ENCODE data around the gene AKAP8L. TPM values are rescaled to one million over a fixed set of nuclear protein-coding genes. Genes with fewer than 3 reads are reported as not detected.
A peak's percentile ranks its signal among the peaks of the same experiment; 100 is the strongest.

The AKAP8L gene
- total and polyA plus RNA-seq, 10 of the 15 experiments (the other 5 are each of a cell fraction or from before 2014, with no cell fraction given), result 0.66 to 64.3 (median 40.0) TPM

- peak; percentile 87 to 93 (median 89) for TF ChIP-seq CTCF (IDR thresholded peaks at IDR 0.05 in 2 of 3, conservative IDR thresholded peaks at IDR 0.05 in 1 of 3; ENCODE audit: control insufficient read depth in 2 of 3, extremely low read depth in 1 of 3, insufficient read depth in 1 of 3, low read depth in 3 of 3, low read length in 3 of 3)
- no peak for TF ChIP-seq USF1 (IDR thresholded peaks at IDR 0.05; ENCODE audit: borderline replicate concordance, extremely low read length, insufficient read depth, low read depth, low read length)
- peak; percentile 88 for TF ChIP-seq SIN3A (IDR thresholded peaks at IDR 0.05; ENCODE audit: low read depth, low read length)
- no peak; the same call in 1 of the 2 replicates for TF ChIP-seq ESRRA (IDR thresholded peaks at IDR 0.05; ENCODE audit: low read length)
- no peak for TF ChIP-seq JUNB (IDR thresholded peaks at IDR 0.05)
- TF ChIP-seq E4F1 (IDR thresholded peaks at IDR 0.05; ENCODE audit: borderline replicate concordance, partially characterized antibody), result peak; percentile 66
- TF ChIP-seq CEBPB (IDR thresholded peaks at IDR 0.05; ENCODE audit: borderline replicate concordance in 1 of 2, low read depth in 2 of 2, low read length in 2 of 2), result no peak
- TF ChIP-seq NRF1 (conservative IDR thresholded peaks at IDR 0.05; ENCODE audit: low read depth, low read length), result no peak; the same call in 1 of the 2 replicates
- TF ChIP-seq NFXL1 (IDR thresholded peaks at IDR 0.05; ENCODE audit: borderline replicate concordance), result no peak
- no peak for TF ChIP-seq BRCA1 (IDR thresholded peaks at IDR 0.05; ENCODE audit: low read depth, low read length)
- no peak for TF ChIP-seq RBBP5 (conservative IDR thresholded peaks at IDR 0.05)
- TF ChIP-seq MEF2B (IDR thresholded peaks at IDR 0.05; ENCODE audit: partially characterized antibody, poor library complexity, severe bottlenecking), result peak; percentile 95
- TF ChIP-seq GABPA (IDR thresholded peaks at IDR 0.05; ENCODE audit: low read depth), result no peak; the same call in 1 of the 2 replicates
- TF ChIP-seq POLR2AphosphoS2 (IDR thresholded peaks at IDR 0.05; ENCODE audit: low read depth, low read length), result peak; percentile 63; the same call in 1 of the 2 replicates
- TF ChIP-seq TCF7 (IDR thresholded peaks at IDR 0.05; ENCODE audit: borderline replicate concordance), result no peak
- TF ChIP-seq ETV6 (conservative IDR thresholded peaks at IDR 0.05 in 1 of 2, IDR thresholded peaks at IDR 0.05 in 1 of 2; ENCODE audit: borderline replicate concordance in 1 of 2, low read depth in 1 of 2), result no peak
- no peak for TF ChIP-seq EED (IDR thresholded peaks at IDR 0.05; ENCODE audit: low read depth)
- peak; percentile 64; the same call in 1 of the 2 replicates for TF ChIP-seq PML (IDR thresholded peaks at IDR 0.05; ENCODE audit: low read length)
- no peak; the same call in 1 of the 2 replicates for TF ChIP-seq HSF1 (IDR thresholded peaks at IDR 0.05; ENCODE audit: low read depth, low read length)
- TF ChIP-seq ASH2L (IDR thresholded peaks at IDR 0.05; ENCODE audit: borderline replicate concordance, low read depth), result no peak
These were observed at the start of gene AKAP8L (continued) for GRCh38 chr19:15418579-15419412.
